Neural cell (in vitro differentiated cells): ENCODE results near the gene MED14. TPM values are rescaled to one million over a fixed set of nuclear protein-coding genes. Genes with fewer than 3 reads are reported as not detected.

ENCODE experiments used
- H2AFZ ChIP-seq: fragments of 200-600, 300-800 bp; sonication (generic), shearing (Covaris generic); 2 replicates; pipeline ENCODE4 v1.6.0; 2014; ENCODE audit warnings: low read depth, mild to moderate bottlenecking, antibody characterized with exemption, low read length, moderate library complexity
- H3F3A ChIP-seq: fragments of 200-600 bp; shearing (Covaris generic); 2 replicates; pipeline ENCODE4 v1.6.1; 2016; ENCODE audit warnings: mild to moderate bottlenecking, moderate library complexity, mixed read lengths, antibody characterized with exemption, low read length; ENCODE audit not compliant: insufficient read depth, poor library complexity, severe bottlenecking
- H3K27ac ChIP-seq: fragments of 200-600, 300-800 bp; sonication (generic), shearing (Covaris generic); 2 replicates; pipeline ENCODE4 v1.5.1; 2014; ENCODE audit warnings: mild to moderate bottlenecking, low read length, moderate library complexity
- H3K27me3 ChIP-seq: fragments of 300-800, 200-600 bp; sonication (generic), shearing (Covaris generic); 2 replicates; pipeline ENCODE4 v1.6.0; 2014; ENCODE audit warnings: mild to moderate bottlenecking, low read depth, low read length, moderate library complexity; ENCODE audit not compliant: insufficient read depth
- H3K36me3 ChIP-seq: fragments of 300-800, 200-600 bp; sonication (generic), shearing (Covaris generic); 2 replicates; pipeline ENCODE4 v1.5.1; 2014; ENCODE audit warnings: mild to moderate bottlenecking, antibody characterized with exemption, low read length, moderate library complexity; ENCODE audit not compliant: insufficient read depth
- H3K4me2 ChIP-seq: fragments of 300-800, 200-600 bp; sonication (generic), shearing (Covaris generic); 2 replicates; pipeline ENCODE4 v1.6.0; 2014; ENCODE audit warnings: mild to moderate bottlenecking, low read length
- H3K4me3 ChIP-seq: fragments of 300-800, 200-600 bp; sonication (generic), shearing (Covaris generic); 2 replicates; pipeline ENCODE4 v1.5.1; 2014; ENCODE audit warnings: mild to moderate bottlenecking, low read length, moderate library complexity
- H3K79me2 ChIP-seq: fragments of 200-600 bp; shearing (Covaris generic); replicated peaks from 2 replicates; pipeline ENCODE4 v1.6.0; 2014; ENCODE audit warnings: mild to moderate bottlenecking, low read length, moderate library complexity; ENCODE audit not compliant: insufficient read depth
- H3K9ac ChIP-seq: fragments of 300-800, 200-600 bp; sonication (generic), shearing (Covaris generic); 2 replicates; pipeline ENCODE4 v1.6.1; 2016; ENCODE audit warnings: mild to moderate bottlenecking, low read length, mixed read lengths
- H3K9me2 ChIP-seq: fragments of 200-600 bp; shearing (Covaris generic); 2 replicates; pipeline ENCODE4 v1.6.1; 2016; ENCODE audit warnings: mild to moderate bottlenecking, low read length, mixed read lengths; ENCODE audit not compliant: insufficient read depth
- H3K9me3 ChIP-seq: fragments of 200-600, 300-800 bp; sonication (generic), shearing (Covaris generic); 2 replicates; pipeline ENCODE4 v1.6.1; 2016; ENCODE audit warnings: mild to moderate bottlenecking, mixed run types, low read length, moderate library complexity, mixed read lengths
- H4K20me1 ChIP-seq: fragments of 200-600 bp; shearing (Covaris generic); 2 replicates; pipeline ENCODE4 v1.6.1; 2016; ENCODE audit warnings: mild to moderate bottlenecking, mixed run types; ENCODE audit not compliant: insufficient read depth
- EP300 ChIP-seq: fragments of 450-650 bp; conservative IDR thresholded peaks from 2 replicates; pipeline ENCODE4 v1.6.1; 2014; ENCODE audit warnings: antibody characterized with exemption, mild to moderate bottlenecking, moderate library complexity; ENCODE audit not compliant: poor library complexity, severe bottlenecking
- EZH2 ChIP-seq: fragments of 200-600, 300-800 bp; shearing (Covaris generic), sonication (generic); IDR thresholded peaks from 2 replicates; pipeline ENCODE4 v1.6.1; 2014; ENCODE audit warnings: antibody characterized with exemption, low read length, borderline replicate concordance, mild to moderate bottlenecking; ENCODE audit not compliant: insufficient read depth, poor library complexity, severe bottlenecking
- MXI1 ChIP-seq: fragments of 450-650 bp; conservative IDR thresholded peaks from 2 replicates; pipeline ENCODE4 v1.6.1; 2014; ENCODE audit warnings: antibody characterized with exemption, mild to moderate bottlenecking; ENCODE audit not compliant: poor library complexity, severe bottlenecking
- POLR2AphosphoS5 ChIP-seq: IDR thresholded peaks from 2 replicates; pipeline ENCODE4 v1.6.1; 2012
- RAD21 ChIP-seq: fragments of 450-650 bp; conservative IDR thresholded peaks from 2 replicates; pipeline ENCODE4 v1.6.1; 2014; ENCODE audit warnings: antibody characterized with exemption, mild to moderate bottlenecking, moderate library complexity
- REST ChIP-seq: IDR thresholded peaks from 2 replicates; pipeline ENCODE4 v1.6.1; 2012; ENCODE audit warnings: borderline replicate concordance
- SMC3 ChIP-seq: fragments of 450-650 bp; conservative IDR thresholded peaks from 2 replicates; pipeline ENCODE4 v1.6.1; 2014; ENCODE audit warnings: antibody characterized with exemption, mild to moderate bottlenecking, moderate library complexity; ENCODE audit not compliant: poor library complexity
- TAF1 ChIP-seq: IDR thresholded peaks from 2 replicates; pipeline ENCODE4 v1.6.1; 2012; ENCODE audit warnings: low read depth
- polyA plus RNA-seq: library from polyadenylated mRNA; depleted of rRNA; stranded (reverse); fragments of >200 nt; gene quantifications from 2 replicates; pipeline ENCODE4 v1.2.3, GENCODE V29; 2014
- TF ChIP-seq, protein P1 (sequence below): fragments of 450-650 bp; IDR thresholded peaks from 2 replicates; pipeline ENCODE4 v1.5.1; 2014; ENCODE audit warnings: antibody characterized with exemption, mild to moderate bottlenecking, moderate library complexity; ENCODE audit not compliant: poor library complexity, severe bottlenecking

Gene MED14
- polyA plus RNA-seq, 1 donor from 2014 or later, result 22.4 TPM

GRCh38 chrX:40663078-40663740, 72.1 kb downstream of the MED14 start:
- Histone ChIP-seq H3K4me3 (no peak overlapping the region), H2AFZ (no peak overlapping the region), H3K9me3 (no peaks in the 10 kb centered on the region), H4K20me1 (no peaks in the 10 kb centered on the region), H3K27ac (no peak overlapping the region), H3K27me3 (no peaks in the 10 kb centered on the region), H3K9ac (no peak overlapping the region), H3K36me3 (no peaks in the 10 kb centered on the region), H3K79me2 (no peaks in the 10 kb centered on the region), H3K4me2 (no peak overlapping the region), H3F3A (no peaks in the 10 kb centered on the region), H3K9me2 (no peaks in the 10 kb centered on the region)
- TF ChIP-seq MXI1 (no peak), POLR2AphosphoS5 (no peak), REST (no peak), EP300 (no peak), TAF1 (no peak)

DNA sequence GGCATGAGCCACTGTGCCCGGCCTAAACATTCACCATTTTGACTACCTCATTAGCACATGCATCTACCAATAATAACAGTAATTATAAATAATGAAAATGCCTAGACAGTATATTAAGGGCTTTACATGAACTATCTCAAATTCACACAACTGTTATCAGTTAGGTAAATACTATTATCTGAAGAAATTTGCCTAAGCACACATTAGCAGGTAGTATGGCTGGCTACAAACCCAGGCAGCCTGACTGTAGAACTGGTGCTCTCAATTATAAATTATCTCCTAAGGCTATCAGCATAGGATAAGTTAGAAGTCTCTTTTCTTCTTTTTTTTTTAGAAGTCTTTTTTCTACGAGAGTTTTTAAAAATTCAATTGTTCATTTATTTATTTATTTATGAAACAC, 73.9 kb downstream of the MED14 start:
- H3K4me2 ChIP-seq, result no peak overlapping the region
- no peaks in the 10 kb centered on the region for H3K27me3 ChIP-seq
- H3K27ac ChIP-seq, result no peak overlapping the region
- H3K9me3 ChIP-seq, result no peaks in the 10 kb centered on the region
- no peak overlapping the region for H3K9ac ChIP-seq
- TF ChIP-seq POLR2AphosphoS5 (no peak), MXI1 (no peak), EZH2 (no peak), RAD21 (no peak), REST (no peak), TAF1 (no peak), EP300 (no peak), SMC3 (no peak)
- TF ChIP-seq, protein P1, sequence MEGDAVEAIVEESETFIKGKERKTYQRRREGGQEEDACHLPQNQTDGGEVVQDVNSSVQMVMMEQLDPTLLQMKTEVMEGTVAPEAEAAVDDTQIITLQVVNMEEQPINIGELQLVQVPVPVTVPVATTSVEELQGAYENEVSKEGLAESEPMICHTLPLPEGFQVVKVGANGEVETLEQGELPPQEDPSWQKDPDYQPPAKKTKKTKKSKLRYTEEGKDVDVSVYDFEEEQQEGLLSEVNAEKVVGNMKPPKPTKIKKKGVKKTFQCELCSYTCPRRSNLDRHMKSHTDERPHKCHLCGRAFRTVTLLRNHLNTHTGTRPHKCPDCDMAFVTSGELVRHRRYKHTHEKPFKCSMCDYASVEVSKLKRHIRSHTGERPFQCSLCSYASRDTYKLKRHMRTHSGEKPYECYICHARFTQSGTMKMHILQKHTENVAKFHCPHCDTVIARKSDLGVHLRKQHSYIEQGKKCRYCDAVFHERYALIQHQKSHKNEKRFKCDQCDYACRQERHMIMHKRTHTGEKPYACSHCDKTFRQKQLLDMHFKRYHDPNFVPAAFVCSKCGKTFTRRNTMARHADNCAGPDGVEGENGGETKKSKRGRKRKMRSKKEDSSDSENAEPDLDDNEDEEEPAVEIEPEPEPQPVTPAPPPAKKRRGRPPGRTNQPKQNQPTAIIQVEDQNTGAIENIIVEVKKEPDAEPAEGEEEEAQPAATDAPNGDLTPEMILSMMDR, result no peak
- H4K20me1 ChIP-seq, result no peaks in the 10 kb centered on the region
- H3F3A ChIP-seq, result no peaks in the 10 kb centered on the region
- no peaks in the 10 kb centered on the region for H3K36me3 ChIP-seq
- no peaks in the 10 kb centered on the region for H3K79me2 ChIP-seq
- no peaks in the 10 kb centered on the region for H3K9me2 ChIP-seq
- H3K4me3 ChIP-seq, result no peak overlapping the region
- no peak overlapping the region for H2AFZ ChIP-seq
